Measurements from ENCODE around the gene CAMTA2. TPM values are rescaled to one million over a fixed set of nuclear protein-coding genes. Genes with fewer than 3 reads are reported as not detected.

The CAMTA2 gene
- total and polyA plus RNA-seq, 7 donors, result 30.3 to 60.8 (median 48.4) TPM

- peaks cover 44% of the 10 kb centered on the region for H3K4me1 ChIP-seq
- DNase-seq, result no peak
- no peak for ATAC-seq
- intact Hi-C loops (cut with DNase I), result loop anchor here in 1 of 2 donors (5.0 kb wide), 1 partner anchor 57 kb away; the partner anchor contains the start of genes RNF167 and SLC25A11
- peak overlapping the region; percentile 96 for H3K27ac ChIP-seq
- H3K9me3 ChIP-seq, result no peaks in the 10 kb centered on the region
- peak overlapping the region; percentile 96 for H3K4me3 ChIP-seq
- H3K36me3 ChIP-seq (ENCODE audit: insufficient read depth in 1 of 2, low read depth in 1 of 2), result peaks cover 7 to 33% of the 10 kb centered on the region in 2 donors
- no peak for TF ChIP-seq CTCF (IDR thresholded peaks at IDR 0.05)
- no peaks in the 10 kb centered on the region for H3K27me3 ChIP-seq (ENCODE audit: insufficient read depth in 3 of 3, low read length in 2 of 3)
- 2 to 8% (median 7%) methylated on average over 13 to 14 of the region's 14 CpGs for WGBS, 3 donors
These were observed 11.4 kb upstream of the CAMTA2 start for GRCh38 chr17:4998732-4999429.

- no peaks in the 10 kb centered on the region for H3K9me3 ChIP-seq
- peak overlapping the region; percentile 96 for H3K4me3 ChIP-seq
- intact Hi-C loops (cut with DNase I), result loop anchor here in 1 of 2 donors (5.0 kb wide), 1 partner anchor 56 kb away; the partner anchor contains the start of genes RNF167 and SLC25A11
- TF ChIP-seq CTCF (IDR thresholded peaks at IDR 0.05), result no peak
- ATAC-seq (peak; percentile 0 to 3 (median 1)), DNase-seq (peak; percentile 68 to 83)
- H3K27me3 ChIP-seq (ENCODE audit: insufficient read depth in 3 of 3, low read length in 2 of 3), result no peaks in the 10 kb centered on the region
- 0 to 1% (median 1%) methylated on average over 34 to 55 of the region's 55 CpGs for WGBS, 3 donors
- H3K27ac ChIP-seq, result peak overlapping the region; percentile 96
- peaks cover 40% of the 10 kb centered on the region for H3K4me1 ChIP-seq
- peaks cover 7 to 26% of the 10 kb centered on the region in 2 donors for H3K36me3 ChIP-seq (ENCODE audit: insufficient read depth in 1 of 2, low read depth in 1 of 2)
These were observed 10.7 kb upstream of the CAMTA2 start for GRCh38 chr17:4998027-4998731.

DNA sequence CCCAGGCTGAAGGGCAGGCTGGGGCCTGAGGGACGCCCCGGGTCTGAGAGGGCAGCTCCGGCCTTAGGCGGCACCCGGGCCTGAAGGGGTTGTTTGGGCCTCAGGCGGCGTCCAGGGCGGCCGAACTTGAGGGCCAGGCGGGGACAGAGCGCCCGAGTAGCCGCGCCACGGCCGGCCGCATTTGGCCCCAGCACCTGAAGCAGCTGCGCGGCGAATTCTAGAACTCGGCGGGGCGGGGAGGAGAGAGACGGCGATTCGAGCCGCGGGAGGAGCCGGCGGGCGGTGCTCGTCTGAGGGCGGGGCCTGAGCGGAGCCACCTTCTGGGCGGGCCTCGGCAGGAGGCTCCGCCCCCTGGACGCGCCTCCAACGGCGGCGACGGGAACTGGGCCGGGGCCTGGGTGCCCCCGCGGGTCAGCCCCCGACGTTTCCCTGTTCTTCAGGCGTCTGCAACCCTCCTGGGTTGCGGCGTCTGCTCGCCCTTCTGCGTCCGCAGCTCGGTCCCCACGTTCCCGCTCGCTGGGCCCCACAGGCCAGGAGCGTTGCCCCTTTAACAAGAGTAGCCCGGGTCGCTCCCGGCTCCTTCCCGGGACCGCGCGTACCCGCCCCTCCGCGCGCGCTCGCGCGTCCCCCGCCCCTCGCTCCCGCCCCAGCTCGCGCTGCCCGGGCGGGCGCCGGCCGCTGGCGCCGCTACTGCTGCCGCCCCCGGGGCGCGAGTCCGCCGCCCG is 10.0 kb upstream of the CAMTA2 start, which contains the start of the genes INCA1 and KIF1C:
INCA1 (minus strand) TSS at position 221 of the 725 bp plus-strand sequence. CDS start 3,085 bp downstream, outside the sequence.
KIF1C (plus strand) TSS at position 649 of the 725 bp plus-strand sequence. CDS start 2,297 bp downstream, outside the sequence.
- peak; percentile 17 for TF ChIP-seq CTCF (IDR thresholded peaks at IDR 0.05)
- DNase-seq, result peak; percentile 95 to 98
- Histone ChIP-seq H3K27me3 (ENCODE audit: insufficient read depth in 3 of 3, low read length in 2 of 3) (no peaks in the 10 kb centered on the region), H3K36me3 (ENCODE audit: insufficient read depth in 1 of 2, low read depth in 1 of 2) (peaks cover 7 to 19% of the 10 kb centered on the region in 2 donors), H3K4me3 (peak within 1 kb of the TSS; percentile 96), H3K4me1 (peaks cover 34% of the 10 kb centered on the region), H3K27ac (peak within 1 kb of the TSS; percentile 96), H3K9me3 (no peaks in the 10 kb centered on the region)
- ATAC-seq, result peak; percentile 83 to 85 (median 84)
- WGBS, 3 donors, result 0 to 1% (median 0%) methylated on average over 67 to 93 of the region's 93 CpGs
- intact Hi-C loops (cut with DNase I), result loop anchor here in 1 of 2 donors (5.0 kb wide), 1 partner anchor 55 kb away; the partner anchor contains the start of genes RNF167 and SLC25A11

GRCh38 chr17:4994081-4994595 is 6.7 kb upstream of the CAMTA2 start:
- no peak for ATAC-seq

More at GRCh38 chr17:4994081-4994595, 6.7 kb upstream of the CAMTA2 start:
- H3K27me3 ChIP-seq (ENCODE audit: insufficient read depth in 3 of 3, low read length in 2 of 3), result no peaks in the 10 kb centered on the region
- no peak for DNase-seq
- no peak overlapping the region for H3K4me3 ChIP-seq
- no peak for TF ChIP-seq CTCF (IDR thresholded peaks at IDR 0.05)
- WGBS, 3 donors, result 84 to 88% (median 87%) methylated on average over 6 of the region's 6 CpGs
- peaks cover 9% of the 10 kb centered on the region for H3K4me1 ChIP-seq
- H3K27ac ChIP-seq, result no peak overlapping the region
- no peaks in the 10 kb centered on the region for H3K36me3 ChIP-seq (ENCODE audit: insufficient read depth in 1 of 2, low read depth in 1 of 2)
- intact Hi-C loops (cut with DNase I), result no loop called here
- no peaks in the 10 kb centered on the region for H3K9me3 ChIP-seq
